ENCODE measurements around the gene SEMA4C. TPM values are rescaled to one million over a fixed set of nuclear protein-coding genes. Genes with fewer than 3 reads are reported as not detected.
"Not testable (repeated sequence)": the region's sequence is repeated elsewhere in the genome, so short reads cannot be mapped to it uniquely, and the experiment has no call there.

SEMA4C gene
- total RNA-seq, 1 donor from 2014 or later: 25.6 TPM

DNA sequence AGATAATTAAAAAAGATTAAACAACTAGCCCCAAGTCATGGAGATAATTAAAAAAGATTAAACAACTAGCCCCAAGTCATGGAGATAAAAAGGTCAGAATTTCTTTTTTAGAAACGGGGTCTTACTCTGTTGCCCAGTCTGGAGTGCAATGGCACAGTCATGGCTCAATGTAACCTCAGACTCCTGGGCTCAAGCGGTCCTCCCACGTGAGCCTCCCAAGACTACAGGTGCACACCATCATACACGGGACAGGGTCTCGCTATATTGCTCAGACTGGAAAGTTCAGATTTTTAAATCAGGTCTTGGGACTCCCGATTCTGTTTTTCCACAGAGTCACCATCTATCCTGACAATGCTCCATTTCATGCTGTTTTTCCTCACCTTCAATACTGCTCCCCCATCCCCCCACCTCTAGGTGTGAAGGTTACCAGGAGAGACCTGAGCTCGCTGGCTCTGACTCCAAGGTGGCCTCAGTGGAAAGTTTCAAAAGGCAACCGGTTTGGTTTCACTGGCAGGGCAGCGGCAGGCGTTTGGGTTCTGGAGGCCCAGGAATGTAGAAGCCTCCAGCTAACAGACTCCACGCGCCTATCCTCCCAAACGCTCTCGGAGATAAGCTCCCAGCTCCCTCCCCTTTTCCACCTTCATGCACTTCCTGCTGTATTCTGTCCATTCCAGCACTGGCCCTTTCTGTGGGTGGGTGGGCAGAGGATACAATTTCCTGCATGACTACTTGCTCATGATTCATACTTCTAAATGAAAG lies 2.9 kb upstream of the SEMA4C start:
- DNase-seq (ENCODE audit: low spot score): no peak
- intact Hi-C loops (cut with DNase I): no loop called here

DNA sequence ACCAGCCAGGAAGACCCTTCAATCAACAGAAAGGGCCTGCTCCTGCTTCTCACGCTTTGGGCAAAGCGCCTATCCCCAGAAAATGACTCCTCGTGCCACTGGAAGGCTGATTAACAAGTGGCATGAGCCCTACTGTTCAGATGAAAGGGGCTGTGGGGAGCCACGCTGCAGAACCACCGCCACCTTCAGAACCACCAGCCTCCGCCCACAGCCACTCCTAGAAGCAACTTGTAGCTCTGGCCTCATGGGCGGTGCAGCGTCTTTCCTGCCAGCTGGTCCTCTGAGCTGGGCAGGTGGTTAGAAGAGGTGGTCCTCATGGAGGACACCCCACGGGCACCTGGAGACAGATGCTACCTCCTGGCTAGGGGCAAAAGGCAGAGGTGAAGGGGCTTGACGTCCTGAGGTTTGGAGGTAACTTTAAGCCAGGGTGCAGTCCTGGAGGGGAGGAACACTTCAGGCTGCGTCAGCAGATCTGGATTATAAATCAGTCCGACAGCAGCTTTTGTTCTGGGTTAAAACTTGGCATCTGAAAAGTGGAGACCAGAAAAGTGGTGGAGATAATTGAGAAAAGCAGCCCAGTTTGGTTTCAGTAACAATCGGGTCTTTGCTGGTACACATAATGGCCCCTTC lies 861 bp upstream of the SEMA4C start:
- intact Hi-C loops (cut with DNase I): no loop called here
- no peak for DNase-seq (ENCODE audit: low spot score)

DNA sequence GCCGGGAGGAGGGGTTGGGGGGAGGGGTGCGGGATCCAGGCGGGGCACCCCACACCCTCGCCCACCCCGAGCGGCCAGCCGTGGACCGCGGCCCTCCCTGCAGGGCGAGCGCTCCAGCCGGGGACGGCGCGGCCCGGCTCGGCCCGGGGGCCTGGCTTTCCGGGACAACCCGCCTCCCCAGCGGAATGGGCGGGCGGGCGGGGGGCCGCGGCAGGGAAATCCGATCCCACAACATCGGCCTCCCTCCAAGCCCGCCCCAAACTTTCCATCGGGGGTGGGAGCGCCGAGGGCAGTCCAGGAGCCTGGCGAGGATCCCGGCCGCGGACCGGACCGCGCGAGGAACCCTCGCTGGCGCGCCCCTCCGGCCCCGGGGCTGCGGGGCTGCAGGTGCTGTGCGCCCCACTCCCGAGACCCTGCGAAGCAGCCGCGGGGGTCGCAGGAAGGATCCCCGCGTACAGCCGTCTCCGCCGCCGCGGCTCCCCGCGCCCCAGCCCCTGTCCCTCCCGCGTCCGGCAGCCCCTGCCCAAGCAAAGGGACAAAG lies 529 bp downstream of the SEMA4C start:
- DNase-seq (ENCODE audit: low spot score): peak; percentile 87
- intact Hi-C loops (cut with DNase I): loop anchor here (1.0 to 5.0 kb wide), 2 partner anchors 38 to 232 kb away; partner anchors contain the start of gene KANSL3

DNA sequence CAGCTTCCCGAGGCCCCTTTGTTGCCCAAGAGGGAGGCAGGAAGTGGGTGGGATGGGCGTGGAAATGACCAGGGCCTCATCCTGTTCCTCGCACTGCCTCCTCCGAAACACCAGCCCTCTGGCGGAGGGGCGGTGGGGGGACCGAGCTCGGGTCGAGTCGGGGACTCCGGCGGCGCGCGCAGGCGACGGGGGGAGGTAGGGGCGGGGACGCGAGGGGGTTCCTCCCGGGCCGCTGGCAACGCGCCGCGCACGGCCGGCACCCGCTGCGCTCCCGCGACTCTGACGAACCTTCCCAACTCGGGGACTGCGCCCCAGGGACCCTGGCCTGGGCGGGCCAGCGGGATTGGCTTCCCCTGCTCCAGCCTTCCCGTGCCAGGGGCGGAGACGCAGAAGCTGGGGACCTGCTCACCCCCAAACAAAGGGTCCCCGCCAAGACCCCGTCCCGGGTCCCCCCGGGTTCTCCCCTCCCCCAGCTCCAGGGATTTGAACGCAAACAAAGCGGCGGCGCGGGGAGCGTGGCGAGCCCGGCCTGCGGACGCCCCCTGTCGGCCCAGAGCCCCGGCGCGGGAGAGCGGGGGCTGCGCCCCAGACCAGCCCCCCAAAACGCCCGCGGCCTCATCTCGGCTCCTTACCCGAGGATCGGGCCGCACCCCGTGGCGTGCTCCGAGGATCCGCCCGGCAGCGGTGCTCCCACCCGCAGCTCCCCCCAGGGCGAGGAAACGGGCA lies 1.2 kb downstream of the SEMA4C start:
- intact Hi-C loops (cut with DNase I): loop anchor here (1.0 to 5.0 kb wide), 2 partner anchors 39 to 231 kb away; partner anchors contain the start of gene KANSL3
- peak; percentile 90 for DNase-seq (ENCODE audit: low spot score)

DNA sequence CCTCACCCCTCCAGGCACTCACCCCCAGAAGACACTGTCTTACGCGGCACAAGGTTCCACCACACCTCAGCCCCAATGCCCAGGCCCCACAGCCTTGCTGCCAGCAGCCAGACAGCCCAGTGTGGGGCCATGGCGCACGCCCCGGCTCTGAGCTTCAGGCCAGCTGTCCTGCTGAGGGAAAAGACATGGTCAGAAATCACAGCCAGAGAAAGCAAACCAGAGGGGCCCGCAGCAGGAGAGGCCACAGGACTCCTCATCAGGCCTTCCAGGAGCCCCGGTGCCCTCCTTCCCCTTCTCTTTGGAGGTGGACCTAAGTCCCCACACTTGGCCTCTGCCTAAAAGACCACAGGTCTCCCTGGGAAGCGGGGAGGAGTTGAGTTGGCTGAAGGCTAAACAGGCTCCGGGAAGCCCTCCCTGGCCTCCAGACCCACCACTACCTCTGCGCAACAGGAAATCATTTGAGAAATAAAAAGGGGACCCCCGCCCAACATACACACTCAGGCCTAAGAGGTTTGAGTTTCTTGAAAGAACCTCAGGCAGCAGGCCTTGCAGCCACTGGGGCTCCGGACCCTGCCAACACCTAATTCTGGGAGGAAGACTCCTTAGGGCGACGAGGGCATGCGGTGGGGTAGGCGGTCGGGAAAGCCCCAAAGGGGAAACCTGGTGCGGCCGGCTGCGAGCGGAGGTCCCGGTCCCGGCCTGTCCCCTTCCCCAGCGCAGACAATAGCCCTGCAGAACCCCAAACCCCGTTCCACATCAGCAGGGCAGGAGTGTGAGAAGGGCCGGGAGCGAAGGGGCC lies 1.9 kb downstream of the SEMA4C start:
- DNase-seq (ENCODE audit: low spot score): no peak
- intact Hi-C loops (cut with DNase I): loop anchor here (5.0 kb wide), 1 partner anchor 231 kb away; the partner anchor contains the start of gene KANSL3

DNA sequence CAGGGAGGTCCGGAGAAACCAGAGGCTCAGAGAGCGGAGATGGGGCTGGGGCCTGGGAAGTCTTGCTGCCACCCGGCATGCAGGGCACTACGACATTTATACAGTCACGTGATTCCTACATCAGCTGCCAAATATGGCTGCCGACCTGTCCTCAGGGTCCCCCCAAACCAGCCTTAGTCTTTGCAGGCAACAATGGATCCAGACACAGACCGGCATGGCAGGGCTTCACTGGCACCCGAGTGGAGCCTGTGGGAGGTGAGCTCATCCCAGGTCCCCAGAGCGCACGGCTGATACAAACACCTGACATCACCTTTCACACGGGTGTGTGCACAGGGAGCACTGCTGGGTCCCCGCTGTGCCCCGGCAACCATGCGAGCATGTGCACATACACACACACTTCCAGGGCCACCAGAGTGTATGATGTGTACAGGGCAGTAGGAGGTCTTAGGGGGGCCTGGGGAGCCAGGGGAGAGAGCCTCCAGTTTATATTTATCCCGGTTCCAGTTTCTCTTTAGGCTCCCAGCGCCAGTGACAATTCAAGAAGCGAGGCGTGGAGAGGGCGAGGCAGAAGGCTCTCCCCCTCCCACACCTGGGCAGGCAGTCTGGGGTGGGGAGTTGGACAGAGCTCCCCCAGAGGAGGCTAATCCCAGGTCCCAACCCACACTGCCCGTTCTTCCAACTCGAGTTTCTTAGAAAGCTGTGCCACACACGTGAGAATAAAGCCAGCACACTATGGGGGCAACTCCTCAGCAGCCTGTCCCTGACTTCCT lies 2.7 kb downstream of the SEMA4C start:
- intact Hi-C loops (cut with DNase I): loop anchor here (5.0 kb wide), 1 partner anchor 230 kb away; the partner anchor contains the start of gene KANSL3

DNA sequence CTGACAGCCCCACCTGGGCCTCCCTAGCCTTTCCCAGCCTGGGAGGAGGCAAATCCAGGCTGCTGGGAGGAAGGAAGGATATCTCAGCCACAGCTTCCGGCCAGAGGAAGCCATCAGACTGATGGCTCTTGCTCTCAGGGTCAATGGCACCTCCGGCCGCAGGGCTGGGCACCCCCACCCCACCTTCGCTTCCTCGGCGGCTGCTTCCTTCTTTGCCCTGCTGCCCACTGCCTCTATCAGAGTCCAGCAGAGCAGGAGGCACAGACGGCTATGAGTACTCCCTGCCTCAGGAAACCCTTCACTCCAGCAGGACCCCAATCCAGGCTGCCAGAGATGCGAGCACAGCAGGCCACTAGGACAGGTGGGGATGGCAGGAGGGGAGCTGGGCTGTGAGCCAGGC lies 3.3 kb downstream of the SEMA4C start:
- DNase-seq (ENCODE audit: low spot score): no peak
- intact Hi-C loops (cut with DNase I): loop anchor here (5.0 kb wide), 1 partner anchor 229 kb away; the partner anchor contains the start of gene KANSL3

More for the DNA sequence above, 2.7 kb downstream of the SEMA4C start:
- DNase-seq (ENCODE audit: low spot score): no peak

DNA sequence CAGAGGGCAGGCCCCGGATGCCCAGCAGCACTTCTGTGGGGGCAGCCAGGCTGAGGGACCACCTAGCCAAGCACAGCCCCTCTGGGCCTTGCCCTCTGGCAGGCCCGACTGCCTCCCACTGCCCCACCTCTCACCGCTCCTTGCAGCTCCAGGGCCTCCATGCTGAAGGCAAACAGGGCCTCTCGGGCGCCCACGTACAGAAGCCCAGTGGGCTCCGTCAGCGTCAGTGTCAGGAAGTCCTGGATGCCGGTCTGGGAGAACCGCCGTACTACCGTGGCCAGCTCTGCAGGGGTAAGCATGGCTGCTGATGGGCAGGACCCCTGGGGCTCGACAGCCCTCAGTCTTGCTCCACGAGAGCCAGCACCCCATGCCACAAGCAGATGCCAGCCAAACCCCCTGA lies 3.7 kb downstream of the SEMA4C start:
- intact Hi-C loops (cut with DNase I): loop anchor here (5.0 kb wide), 1 partner anchor 229 kb away; the partner anchor contains the start of gene KANSL3
- DNase-seq (ENCODE audit: low spot score): no peak

DNA sequence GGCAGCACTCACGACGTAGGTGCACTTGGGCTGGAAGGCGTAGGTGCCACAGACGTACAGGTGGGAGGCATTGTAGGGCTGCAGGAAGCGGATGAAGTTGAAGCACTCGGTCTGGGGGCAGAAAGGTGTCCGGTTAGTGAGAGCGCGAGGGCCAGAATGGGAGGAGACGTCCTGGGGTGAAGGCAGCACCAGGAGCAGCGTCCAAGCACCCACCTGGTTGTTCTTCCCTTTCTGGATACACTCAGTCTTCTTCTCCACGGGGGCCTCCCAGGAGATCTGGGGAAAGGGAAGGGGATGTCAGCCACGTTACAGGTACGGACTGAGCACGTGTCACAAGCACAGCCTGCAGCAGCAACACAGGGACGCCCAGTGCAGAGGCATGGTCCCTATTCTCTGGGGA lies 4.2 kb downstream of the SEMA4C start:
- intact Hi-C loops (cut with DNase I): loop anchor here (5.0 kb wide), 1 partner anchor 228 kb away; the partner anchor contains the start of gene KANSL3
- DNase-seq (ENCODE audit: low spot score): no peak

DNA sequence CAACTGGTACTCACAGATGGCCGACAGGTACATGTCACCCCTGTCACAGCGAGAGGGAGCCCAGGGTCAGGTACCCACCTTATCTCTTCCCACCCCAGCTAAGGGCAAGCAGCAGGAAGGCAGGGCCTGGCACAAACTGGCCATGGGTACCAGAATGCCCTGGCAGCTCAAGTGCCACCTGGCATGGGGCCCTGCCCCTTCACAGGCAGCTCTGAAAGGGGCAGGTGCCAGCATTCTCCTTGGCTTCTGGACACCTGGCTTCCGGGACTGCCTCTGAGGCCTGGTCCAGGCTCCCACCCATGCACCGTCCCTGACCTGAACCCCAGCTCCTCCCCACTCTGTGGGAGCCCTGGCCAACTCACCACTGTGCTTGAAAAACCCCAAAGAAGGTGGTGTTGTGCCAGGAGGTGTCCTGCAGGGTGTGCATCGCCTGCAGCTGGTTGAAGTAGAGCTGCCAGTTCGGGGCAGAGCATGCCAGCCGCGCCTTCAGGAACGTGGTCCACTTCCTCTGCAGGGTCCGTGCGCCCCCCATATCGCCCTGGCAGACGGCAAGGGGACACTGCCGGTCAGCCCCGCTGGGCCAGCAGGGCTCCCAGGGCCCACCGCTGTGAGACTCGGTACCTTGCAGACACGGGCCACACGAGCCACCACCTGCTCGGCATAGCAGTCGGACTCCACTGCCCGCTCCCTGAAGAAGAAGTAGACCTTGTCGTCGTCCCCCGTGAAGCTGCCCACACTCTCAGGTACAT lies 5.4 kb downstream of the SEMA4C start:
- intact Hi-C loops (cut with DNase I): loop anchor here (5.0 kb wide), 1 partner anchor 227 kb away; the partner anchor contains the start of gene KANSL3
- no peak for DNase-seq (ENCODE audit: low spot score)

DNA sequence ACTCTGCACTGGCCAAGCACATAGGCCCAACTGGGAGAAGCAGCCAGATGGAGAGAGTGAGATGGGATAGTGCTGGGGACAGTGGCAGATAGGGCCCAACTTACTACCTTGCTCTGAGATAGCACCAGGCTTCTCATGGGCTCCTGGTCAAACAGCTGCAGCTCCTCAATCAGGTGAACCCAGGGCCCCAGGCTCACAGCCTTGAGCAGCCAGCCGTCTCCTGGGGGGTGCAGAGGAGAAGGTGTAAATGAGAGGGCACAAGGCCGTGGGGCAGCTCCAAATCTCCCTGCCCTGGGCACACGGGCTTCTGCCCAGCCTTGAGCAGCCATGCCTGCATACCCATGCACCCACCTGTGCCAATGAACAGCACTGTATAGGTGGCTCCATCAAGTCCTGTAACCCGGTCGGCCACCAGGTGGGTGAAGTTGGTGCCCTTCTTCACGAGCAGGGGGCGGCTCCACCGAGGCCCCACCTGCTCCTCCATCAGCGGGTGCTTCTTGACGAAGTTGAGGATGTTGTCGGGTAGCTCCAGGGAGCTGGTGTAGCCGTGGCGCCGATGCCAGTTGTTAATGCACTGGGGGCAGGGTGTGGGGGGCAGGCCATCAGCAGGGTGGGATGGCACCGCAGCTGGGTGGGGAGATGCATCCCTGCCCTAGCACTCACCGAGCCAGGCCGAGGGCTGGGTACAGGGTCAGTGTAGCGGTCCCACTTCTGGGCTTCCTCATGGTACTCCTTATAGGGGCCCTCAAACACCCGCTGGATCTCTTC lies 6.1 kb downstream of the SEMA4C start:
- intact Hi-C loops (cut with DNase I): no loop called here
- DNase-seq (ENCODE audit: low spot score): no peak

DNA sequence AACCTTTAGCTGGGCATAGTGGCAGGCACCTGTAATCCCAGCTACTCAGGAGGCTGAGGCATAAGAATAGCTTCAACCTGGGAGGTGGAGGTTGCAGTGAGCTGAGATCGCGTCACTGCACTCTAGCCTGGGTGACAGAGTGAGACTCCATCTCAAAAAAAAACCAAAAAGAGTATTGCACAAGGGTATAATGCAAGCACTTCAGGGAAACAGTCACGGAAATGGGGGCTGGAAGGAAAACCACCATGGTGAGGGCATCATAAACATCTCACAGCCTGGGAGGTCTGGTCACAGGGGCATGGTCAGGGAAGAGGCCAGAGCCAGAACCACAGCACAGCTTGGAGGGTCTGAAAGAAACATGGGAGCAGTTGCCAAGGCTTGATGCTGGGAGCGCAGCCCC lies 6.8 kb downstream of the SEMA4C start:
- intact Hi-C loops (cut with DNase I): not testable (repeated sequence)

DNA sequence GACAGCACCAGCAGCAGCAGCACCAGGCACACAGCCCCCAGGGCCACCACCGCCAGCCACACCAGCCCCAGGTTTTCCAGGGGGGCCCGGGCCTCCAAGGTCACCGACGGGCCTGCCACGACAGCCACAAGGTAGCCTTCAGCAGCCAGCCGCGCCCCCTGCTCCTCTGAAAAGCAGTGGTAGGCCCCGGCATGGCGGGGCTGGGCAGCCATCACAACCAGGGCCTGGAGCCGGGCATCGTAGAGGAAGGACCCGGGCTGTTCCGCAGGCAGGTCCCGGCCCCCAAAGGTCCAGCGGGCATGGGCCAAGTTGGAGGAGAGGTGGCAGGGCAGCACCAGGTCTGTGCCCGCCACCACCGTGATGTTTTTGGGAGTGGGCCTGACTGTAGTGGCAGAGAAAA lies 8.8 kb downstream of the SEMA4C start:
- no peak for DNase-seq (ENCODE audit: low spot score)
- intact Hi-C loops (cut with DNase I): no loop called here

More for the DNA sequence above, 6.8 kb downstream of the SEMA4C start:
- not testable (repeated sequence) for DNase-seq (ENCODE audit: low spot score)

DNA sequence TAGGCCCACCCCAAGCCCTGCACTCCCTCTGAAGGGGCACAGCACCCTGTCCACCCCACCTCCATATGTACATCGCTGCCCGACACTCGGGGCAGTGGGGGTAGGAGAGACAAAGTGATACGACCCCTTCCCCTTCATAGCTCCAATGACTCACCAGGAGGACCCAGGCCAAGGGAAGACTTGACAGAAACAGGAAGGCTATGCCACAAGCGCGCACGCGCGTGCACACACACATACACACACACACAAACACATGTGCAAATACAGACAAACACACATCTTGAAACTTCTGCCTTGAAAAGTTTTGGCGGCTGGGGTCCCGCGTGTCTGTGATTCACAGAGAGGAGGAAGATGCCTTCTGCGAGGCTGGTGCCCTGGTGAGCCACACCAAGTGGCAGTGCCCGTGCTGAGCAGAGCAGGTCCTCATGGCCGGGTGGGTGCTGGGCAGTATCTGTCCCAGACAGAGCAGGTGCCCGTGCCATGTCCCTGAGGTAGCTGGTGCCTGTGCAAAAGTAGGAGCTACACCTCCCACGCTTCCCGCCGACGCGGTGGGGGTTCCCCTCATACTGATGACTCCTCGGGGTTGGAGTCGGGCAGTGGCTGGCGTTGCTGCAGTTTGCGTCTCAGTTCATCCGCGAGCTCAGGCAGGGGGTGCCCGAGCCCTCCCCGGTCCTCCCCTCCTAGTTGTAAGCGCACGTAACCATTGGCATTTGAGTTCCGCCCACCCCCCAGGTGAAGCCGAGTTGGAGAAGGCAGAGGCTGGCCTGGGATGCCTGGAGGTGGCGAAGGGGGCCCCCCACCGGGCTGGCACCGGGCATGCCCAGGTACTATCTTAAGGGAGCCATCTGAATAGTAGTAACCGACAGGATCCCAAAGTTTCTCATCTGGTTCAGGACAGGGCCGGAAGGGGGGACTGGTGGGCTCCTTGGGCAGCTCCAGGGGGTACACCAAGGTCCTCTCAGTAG lies 9.5 kb downstream of the SEMA4C start:
- intact Hi-C loops (cut with DNase I): no loop called here
- no peak for DNase-seq (ENCODE audit: low spot score)

DNA sequence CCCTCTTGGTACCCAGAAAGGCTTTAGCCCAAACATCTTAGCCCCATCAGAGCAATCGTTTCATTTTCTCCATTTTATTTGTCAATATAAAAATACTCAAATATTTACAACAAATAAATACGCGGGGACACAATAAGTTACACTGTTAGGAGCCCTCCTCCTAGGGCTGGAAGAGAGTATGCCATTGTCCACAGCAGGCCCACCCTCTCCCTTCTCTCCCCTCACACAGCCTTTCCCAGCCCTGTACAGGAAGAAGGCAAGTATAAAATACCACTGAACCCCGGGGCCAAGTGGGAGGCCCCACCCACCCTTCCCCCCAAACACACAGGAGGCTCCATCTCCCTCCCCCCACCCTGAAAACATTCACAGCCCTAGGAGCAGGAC lies 10.2 kb downstream of the SEMA4C start:
- intact Hi-C loops (cut with DNase I): loop anchor here (5.0 kb wide), 1 partner anchor 97 kb away; the partner anchor contains the start of gene CNNM4
- no peak for DNase-seq (ENCODE audit: low spot score)

All from cardiac septum (tissue), 1 donor.